Measurements from ENCODE around the gene CFAP74.

DNA sequence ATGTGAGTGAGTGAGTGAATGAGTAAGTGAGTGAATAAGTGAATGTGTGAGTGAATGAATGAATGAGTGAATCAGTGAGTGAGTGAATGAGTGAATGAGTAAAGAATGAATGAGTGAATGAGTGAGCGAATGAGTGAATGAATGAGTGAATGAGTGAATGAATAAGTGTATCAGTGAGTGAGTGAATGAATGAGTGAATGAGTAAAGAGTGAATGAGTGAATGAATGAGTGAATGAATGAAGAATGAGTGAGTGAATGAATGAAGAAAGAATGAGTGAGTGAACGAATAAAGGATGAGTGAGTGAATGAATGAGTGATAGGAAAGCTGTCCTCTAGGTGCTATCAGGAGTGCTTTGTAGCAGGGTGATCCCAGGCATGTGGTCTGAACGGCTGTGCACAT is 35.7 kb downstream of the CFAP74 start:
- TF ChIP-seq, protein P1, sequence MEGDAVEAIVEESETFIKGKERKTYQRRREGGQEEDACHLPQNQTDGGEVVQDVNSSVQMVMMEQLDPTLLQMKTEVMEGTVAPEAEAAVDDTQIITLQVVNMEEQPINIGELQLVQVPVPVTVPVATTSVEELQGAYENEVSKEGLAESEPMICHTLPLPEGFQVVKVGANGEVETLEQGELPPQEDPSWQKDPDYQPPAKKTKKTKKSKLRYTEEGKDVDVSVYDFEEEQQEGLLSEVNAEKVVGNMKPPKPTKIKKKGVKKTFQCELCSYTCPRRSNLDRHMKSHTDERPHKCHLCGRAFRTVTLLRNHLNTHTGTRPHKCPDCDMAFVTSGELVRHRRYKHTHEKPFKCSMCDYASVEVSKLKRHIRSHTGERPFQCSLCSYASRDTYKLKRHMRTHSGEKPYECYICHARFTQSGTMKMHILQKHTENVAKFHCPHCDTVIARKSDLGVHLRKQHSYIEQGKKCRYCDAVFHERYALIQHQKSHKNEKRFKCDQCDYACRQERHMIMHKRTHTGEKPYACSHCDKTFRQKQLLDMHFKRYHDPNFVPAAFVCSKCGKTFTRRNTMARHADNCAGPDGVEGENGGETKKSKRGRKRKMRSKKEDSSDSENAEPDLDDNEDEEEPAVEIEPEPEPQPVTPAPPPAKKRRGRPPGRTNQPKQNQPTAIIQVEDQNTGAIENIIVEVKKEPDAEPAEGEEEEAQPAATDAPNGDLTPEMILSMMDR (IDR thresholded peaks at IDR 0.05) = no peak
- TF ChIP-seq POLR2A (IDR thresholded peaks at IDR 0.05) (no peak), POLR2AphosphoS5 (IDR thresholded peaks at IDR 0.05) (no peak)

All from transverse colon (tissue), 4 donors.